K562 (cell line): ENCODE results near the gene ACOX1. TPM values are rescaled to one million over a fixed set of nuclear protein-coding genes. Genes with fewer than 3 reads are reported as not detected.

Experiments
- ASH1L ChIP-seq: fragments of 450-650 bp; IDR thresholded peaks from 2 replicates; pipeline ENCODE4 v1.6.1; 2018; ENCODE audit warnings: borderline replicate concordance, mild to moderate bottlenecking, low read depth; ENCODE audit not compliant: partially characterized antibody
- ATF3 ChIP-seq, 2 experiments: fragments of 450-650 bp in 1 of 2; sonication (generic) in 1 of 2; formaldehyde crosslinking in 1 of 2; IDR thresholded peaks in 1 of 2; conservative IDR thresholded peaks in 1 of 2; 2 replicates each; pipeline versions ENCODE4 v1.6.1 to v1.8.1; 2016 to 2023; ENCODE audit warnings: mild to moderate bottlenecking in 2 of 2, moderate library complexity in 2 of 2, inconsistent platforms in 1 of 2, missing genetic modification reagents in 1 of 2
- BCLAF1 ChIP-seq, 2 experiments: fragments of 450-650 bp in 1 of 2; IDR thresholded peaks; 2 replicates each; pipeline ENCODE4 v1.6.1; 2011 to 2017; ENCODE audit warnings: low read depth in 2 of 2, antibody characterized with exemption in 1 of 2, borderline replicate concordance in 1 of 2, low read length in 1 of 2, mild to moderate bottlenecking in 1 of 2, mixed read lengths in 1 of 2; ENCODE audit not compliant: control insufficient read depth in 1 of 2
- CBX1 ChIP-seq: sonication (generic); IDR thresholded peaks from 2 replicates; pipeline ENCODE4 v1.6.1; 2016; ENCODE audit warnings: antibody characterized with exemption, low read depth, mild to moderate bottlenecking
- ESRRA ChIP-seq: fragments of 450-650 bp; IDR thresholded peaks from 2 replicates; pipeline ENCODE4 v1.6.1; 2014; ENCODE audit warnings: low read depth, mild to moderate bottlenecking, moderate library complexity, borderline replicate concordance
- GTF2E2 ChIP-seq: fragments of 200-800 bp; sonication (Bioruptor generic); IDR thresholded peaks from 2 replicates; pipeline ENCODE4 v1.6.1; 2016; ENCODE audit warnings: missing genetic modification characterization, missing compliant biosample characterization
- GTF2F1 ChIP-seq: IDR thresholded peaks from 2 replicates; pipeline ENCODE4 v1.6.1; 2011; ENCODE audit warnings: low read depth, low read length, improper control_type of control experiment
- HMG20B ChIP-seq: fragments of 250-450 bp; sonication (Bioruptor Pico); IDR thresholded peaks from 2 replicates; pipeline ENCODE4 v1.5.0; 2021; ENCODE audit warnings: mild to moderate bottlenecking
- MLX ChIP-seq, 2 experiments: fragments of 450-650 bp in 1 of 2; sonication (generic) in 1 of 2; formaldehyde crosslinking; conservative IDR thresholded peaks; 2 replicates each; pipeline versions ENCODE4 v1.4.0 to v1.8.1; 2020 to 2022; ENCODE audit warnings: mild to moderate bottlenecking in 1 of 2, missing genetic modification reagents in 1 of 2
- NRF1 ChIP-seq, 2 experiments: fragments of 450-650 bp; IDR thresholded peaks in 1 of 2; conservative IDR thresholded peaks in 1 of 2; 2 replicates each; pipeline ENCODE4 v1.6.1; 2014; ENCODE audit warnings: mild to moderate bottlenecking in 2 of 2
- PHF20 ChIP-seq: fragments of 450-650 bp; IDR thresholded peaks from 2 replicates; pipeline ENCODE4 v1.6.1; 2018; ENCODE audit not compliant: partially characterized antibody
- PPARD ChIP-seq: fragments of 250-450 bp; sonication (Bioruptor Pico); IDR thresholded peaks from 2 replicates; pipeline ENCODE4 v1.8.0; 2022; ENCODE audit warnings: inconsistent platforms, mild to moderate bottlenecking, moderate library complexity
- RHOXF2B ChIP-seq: fragments of 250-450 bp; sonication (Bioruptor Pico); conservative IDR thresholded peaks from 2 replicates; pipeline ENCODE4 v1.5.1; 2021
- SRSF7 ChIP-seq: fragments of 200-400 bp; formaldehyde crosslinking; optimal IDR thresholded peaks from 2 replicates; pipeline ENCODE3; 2017; ENCODE audit warnings: mild to moderate bottlenecking, low read depth, low read length
- TCF15 ChIP-seq: fragments of 250-450 bp; sonication (Bioruptor Pico); IDR thresholded peaks from 2 replicates; pipeline ENCODE4 v1.8.0; 2022; ENCODE audit warnings: moderate library complexity, mild to moderate bottlenecking, inconsistent platforms
- ZHX1 ChIP-seq: fragments of 150-350 bp; conservative IDR thresholded peaks from 2 replicates; pipeline ENCODE4 v1.6.1; 2014; ENCODE audit warnings: low read length
- ZNF23 ChIP-seq: fragments of 250-450 bp; sonication (Bioruptor Pico); IDR thresholded peaks from 2 replicates; pipeline ENCODE4 v1.4.0; 2020; ENCODE audit warnings: mild to moderate bottlenecking
- polyA plus RNA-seq, 8 experiments: library from polyadenylated mRNA; depleted of rRNA in 4 of 8; stranded (reverse) in 5 of 8; unstranded in 3 of 8; fragments of >200 nt; fragmentation: Nextera tagmentation in 2 of 8; fragmentation: Illumina TruSeq in 1 of 8; extraction: Ambion mirVana in 2 of 8; extraction: Trizol in 1 of 8; gene quantifications; 2 replicates each; pipeline versions ENCODE4 v1.2.1 to v1.2.3, GENCODE V29; 2011 to 2014; ENCODE audit warnings: inconsistent platforms in 1 of 8, missing spikeins in 1 of 8
- total RNA-seq, 7 experiments: library from RNA; depleted of rRNA in 6 of 7; stranded (reverse); fragments of >200 nt in 6 of 7; fragmentation: Illumina TruSeq in 2 of 7; extraction: Trizol in 2 of 7; gene quantifications; 2 replicates each; pipeline versions ENCODE4 v1.2.1 to v1.2.3, GENCODE V29; 2011 to 2021; ENCODE audit warnings: low replicate concordance in 1 of 7

ACOX1 gene
- total and polyA plus RNA-seq, 9 of the 15 experiments (the other 6 are each of a cell fraction or from before 2014, with no cell fraction given) = 7.8 to 24.1 (median 14.5) TPM

- TF ChIP-seq NRF1 (conservative IDR thresholded peaks at IDR 0.05 in 1 of 2, IDR thresholded peaks at IDR 0.05 in 1 of 2) (peak; percentile 64 to 68), ESRRA (peak; percentile 39; the same call in 1 of the 2 replicates), GTF2F1 (peak; percentile 87), PPARD (CRISPR knock-in tag) (no peak), MLX (CRISPR knock-in tag; conservative IDR thresholded peaks at IDR 0.05) (peak; percentile 46 to 66; a peak in 1 of 4 replicates), ZHX1 (no peak), BCLAF1 (IDR thresholded peaks at IDR 0.05; ENCODE audit: borderline replicate concordance in 1 of 2, control insufficient read depth in 1 of 2, low read depth in 2 of 2, low read length in 1 of 2) (no peak), SRSF7 (no peak), RHOXF2B (CRISPR knock-in tag) (no peak), PHF20 (peak; percentile 90), ATF3 (IDR thresholded peaks at IDR 0.05) (no peak), ATF3 (CRISPR knock-in tag; conservative IDR thresholded peaks at IDR 0.05) (0 out of 2 replicates have a peak, but pooled peaks have one; percentile 49), CBX1 (peak; percentile 95), TCF15 (CRISPR knock-in tag) (no peak), HMG20B (CRISPR knock-in tag) (no peak), ZNF23 (CRISPR knock-in tag) (no peak), GTF2E2 (tag) (no peak), ASH1L (no peak)
Measured at GRCh38 chr17:75940727-75941441, 38.1 kb downstream of the ACOX1 start, which contains the start of gene FBF1 (continued).
